Measurements from ENCODE around the gene IL1R2. TPM values are rescaled to one million over a fixed set of nuclear protein-coding genes. Genes with fewer than 3 reads are reported as not detected.
A peak's percentile ranks its signal among the peaks of the same experiment; 100 is the strongest.

IL1R2 gene
- total and polyA plus RNA-seq, 2 of the 13 experiments (the other 11 are each of a cell fraction or from before 2014, with no cell fraction given) = 3.6 to 7.3 TPM

DNA sequence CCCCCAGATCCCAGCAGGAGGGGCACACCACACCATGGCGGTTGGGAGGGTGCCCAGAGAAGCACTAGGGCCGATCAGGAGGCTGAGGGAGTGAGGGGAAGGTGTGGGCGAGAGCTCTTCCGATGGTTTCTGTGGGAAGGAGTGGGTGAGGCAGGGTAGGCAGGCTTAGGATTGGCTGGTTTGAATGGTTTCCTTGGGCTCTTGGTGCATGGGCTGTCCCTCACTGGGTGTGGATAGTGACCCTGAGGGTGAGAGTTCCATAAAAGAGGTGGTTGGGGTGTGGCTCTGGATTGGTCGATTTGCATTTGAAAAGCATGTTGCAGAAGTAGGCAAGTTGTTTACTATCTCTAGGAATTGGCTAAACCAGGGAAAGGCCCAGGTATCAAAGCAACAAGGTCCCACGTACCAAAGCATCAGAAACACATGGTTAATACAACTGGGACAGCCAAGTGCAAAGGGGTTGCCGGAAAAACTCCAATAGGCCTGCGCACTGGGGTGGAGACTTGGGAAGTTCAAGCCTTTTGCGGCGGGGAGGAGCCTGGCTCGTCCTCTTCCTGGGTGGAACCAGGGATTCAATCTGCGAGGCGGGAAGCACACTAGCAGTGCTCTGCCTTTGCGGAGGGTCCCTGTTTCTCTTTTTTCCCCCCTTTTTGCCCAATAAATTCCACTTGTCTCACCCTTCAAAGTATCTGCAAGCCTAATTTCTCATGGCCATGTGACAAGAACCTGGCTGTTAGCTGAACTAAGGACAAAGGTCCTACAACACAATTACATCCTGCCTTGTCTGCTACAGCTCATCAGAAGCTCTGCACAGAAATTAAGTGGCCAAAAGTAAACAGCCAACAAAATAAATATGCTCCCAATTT, 43.2 kb downstream of the IL1R2 start (continued):
- TF ChIP-seq, protein P1, sequence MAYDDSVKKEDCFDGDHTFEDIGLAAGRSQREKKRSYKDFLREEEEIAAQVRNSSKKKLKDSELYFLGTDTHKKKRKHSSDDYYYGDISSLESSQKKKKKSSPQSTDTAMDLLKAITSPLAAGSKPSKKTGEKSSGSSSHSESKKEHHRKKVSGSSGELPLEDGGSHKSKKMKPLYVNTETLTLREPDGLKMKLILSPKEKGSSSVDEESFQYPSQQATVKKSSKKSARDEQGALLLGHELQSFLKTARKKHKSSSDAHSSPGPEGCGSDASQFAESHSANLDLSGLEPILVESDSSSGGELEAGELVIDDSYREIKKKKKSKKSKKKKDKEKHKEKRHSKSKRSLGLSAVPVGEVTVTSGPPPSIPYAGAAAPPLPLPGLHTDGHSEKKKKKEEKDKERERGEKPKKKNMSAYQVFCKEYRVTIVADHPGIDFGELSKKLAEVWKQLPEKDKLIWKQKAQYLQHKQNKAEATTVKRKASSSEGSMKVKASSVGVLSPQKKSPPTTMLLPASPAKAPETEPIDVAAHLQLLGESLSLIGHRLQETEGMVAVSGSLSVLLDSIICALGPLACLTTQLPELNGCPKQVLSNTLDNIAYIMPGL (CRISPR knock-in tag; IDR thresholded peaks at IDR 0.05; ENCODE audit: borderline replicate concordance in 1 of 2, low read depth in 1 of 2) = no peak; a peak in 1 of 4 replicates
- TF ChIP-seq ZNF782 (CRISPR knock-in tag; IDR thresholded peaks at IDR 0.05; ENCODE audit: borderline replicate concordance) = no peak
- no peak for TF ChIP-seq AGO1 (IDR thresholded peaks at IDR 0.05; ENCODE audit: low read depth, low read length, poor library complexity, severe bottlenecking)
- TF ChIP-seq ZFP36L1 (CRISPR knock-in tag; IDR thresholded peaks at IDR 0.05) = no peak
- no peak for TF ChIP-seq ZNF18 (CRISPR knock-in tag; IDR thresholded peaks at IDR 0.05; ENCODE audit: insufficient replicate concordance)
- 0 out of 2 replicates have a peak, but pooled peaks have one; percentile 31 for TF ChIP-seq ZBTB26 (CRISPR knock-in tag; IDR thresholded peaks at IDR 0.05; ENCODE audit: borderline replicate concordance)
- TF ChIP-seq PAXIP1 (CRISPR knock-in tag; conservative IDR thresholded peaks at IDR 0.05) = peak; percentile 68
- TF ChIP-seq ZBTB43 (CRISPR knock-in tag; conservative IDR thresholded peaks at IDR 0.05) = 0 out of 2 replicates have a peak, but pooled peaks have one; percentile 7
- TF ChIP-seq ZNF558 (CRISPR knock-in tag; IDR thresholded peaks at IDR 0.05; ENCODE audit: borderline replicate concordance) = peak; percentile 81; the same call in 1 of the 2 replicates
- TF ChIP-seq ZC3H13 (CRISPR knock-in tag; IDR thresholded peaks at IDR 0.05) = no peak
- TF ChIP-seq ARNT2 (CRISPR knock-in tag; IDR thresholded peaks at IDR 0.05; ENCODE audit: low read depth) = peak; percentile 38; the same call in 1 of the 2 replicates
- peak; percentile 91; the same call in 1 of the 2 replicates for TF ChIP-seq KAT7 (CRISPR knock-in tag; IDR thresholded peaks at IDR 0.05; ENCODE audit: borderline replicate concordance)
- 0 out of 2 replicates have a peak, but pooled peaks have one; percentile 15 for TF ChIP-seq WIZ (CRISPR knock-in tag; IDR thresholded peaks at IDR 0.05)
- no peak for TF ChIP-seq SOX6 (IDR thresholded peaks at IDR 0.05)
- peak; percentile 13; the same call in 1 of the 2 replicates for TF ChIP-seq SOX6 (CRISPR knock-in tag; IDR thresholded peaks at IDR 0.05)
